SK-N-DZ (cell line): ENCODE data around the gene ABHD6.
"Not testable (repeated sequence)": the region's sequence is repeated elsewhere in the genome, so short reads cannot be mapped to it uniquely, and the experiment has no call there.

ENCODE experiments used
- DNase-seq: peaks from one replicate; pipeline ENCODE4 v3.0.0-alpha.2; 2015; ENCODE audit warnings: low spot score

The ABHD6 gene

GRCh38 chr3:58273362-58273761 is 35.8 kb downstream of the ABHD6 start:
- not testable (repeated sequence) for DNase-seq

- no peak for DNase-seq
These were observed 36.5 kb downstream of the ABHD6 start for GRCh38 chr3:58274027-58274614.

GRCh38 chr3:58281069-58281468 is 43.5 kb downstream of the ABHD6 start:
- no peak for DNase-seq

- DNase-seq: no peak
These were observed 47.7 kb downstream of the ABHD6 start for GRCh38 chr3:58285334-58285733.

- DNase-seq: no peak
These were observed 49.8 kb downstream of the ABHD6 start for GRCh38 chr3:58287354-58287753.

GRCh38 chr3:58288011-58288728 is 50.6 kb downstream of the ABHD6 start:
- DNase-seq: no peak

GRCh38 chr3:58288964-58289613 is 51.5 kb downstream of the ABHD6 start:
- not testable (repeated sequence) for DNase-seq

GRCh38 chr3:58290446-58290845 is 52.9 kb downstream of the ABHD6 start:
- DNase-seq: not testable (repeated sequence)

- no peak for DNase-seq
These were observed 54.2 kb downstream of the ABHD6 start for GRCh38 chr3:58291671-58292338.

GRCh38 chr3:58292866-58293265 is 55.3 kb downstream of the ABHD6 start:
- no peak for DNase-seq

GRCh38 chr3:58293516-58293915 is 55.9 kb downstream of the ABHD6 start:
- no peak for DNase-seq

GRCh38 chr3:58296269-58296668 is 58.7 kb downstream of the ABHD6 start:
- DNase-seq: no peak

- no peak for DNase-seq
These were observed 59.3 kb downstream of the ABHD6 start for GRCh38 chr3:58296843-58297242.

- no peak for DNase-seq
These were observed 60.6 kb downstream of the ABHD6 start for GRCh38 chr3:58298190-58298589.

- no peak for DNase-seq
These were observed 61.5 kb downstream of the ABHD6 start for GRCh38 chr3:58299075-58299474.

GRCh38 chr3:58299839-58300516 is 62.4 kb downstream of the ABHD6 start:
- no peak for DNase-seq

- DNase-seq: peak; percentile 95
These were observed 68.5 kb downstream of the ABHD6 start, which contains the start of the genes HTD2 and RPP14 for GRCh38 chr3:58305882-58306711. TSS of gene HTD2 (plus strand) at chr3:58306520. CDS start at chr3:58317614, 11,094 bp downstream. TSS of gene RPP14 (plus strand) at chr3:58306245. CDS start at chr3:58310330, 4,085 bp downstream.

- peak; percentile 34 for DNase-seq
These were observed 70.1 kb downstream of the ABHD6 start for GRCh38 chr3:58307639-58308215.

GRCh38 chr3:58308728-58309127 is 71.1 kb downstream of the ABHD6 start:
- DNase-seq: no peak

GRCh38 chr3:58317811-58318210 is 80.2 kb downstream of the ABHD6 start:
- DNase-seq: no peak
